NCI-H2107 (cell line): Measurements from ENCODE around the gene DERL3.

Experiments
- DNase-seq: peaks from one replicate; lab custom pipeline; 2025; lab: John Stamatoyannopoulos, UW

Gene DERL3

DNA sequence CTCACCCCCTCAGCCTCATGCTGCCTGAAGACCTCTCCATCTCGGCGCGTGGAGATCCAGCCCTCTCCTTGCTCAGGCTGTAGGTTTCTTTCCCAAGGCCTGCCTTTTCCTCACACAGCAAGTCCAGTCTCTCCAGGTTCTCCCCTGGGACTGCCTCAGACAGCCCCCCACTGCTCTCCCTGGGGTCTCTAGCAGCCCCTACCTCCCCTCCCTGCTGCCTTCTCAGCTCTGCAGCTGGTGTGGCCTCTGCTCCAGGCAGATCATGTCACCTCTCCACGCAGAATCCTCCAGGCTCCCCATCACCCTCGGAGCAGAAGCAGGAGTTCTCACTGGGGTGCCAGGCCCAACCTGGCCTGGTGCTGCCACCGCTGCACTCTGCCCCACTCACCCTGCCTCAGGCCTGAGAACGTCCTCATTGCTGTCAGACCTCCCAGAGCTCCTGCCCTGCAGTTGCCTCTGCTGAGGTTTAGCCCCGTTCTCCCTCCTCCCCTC lies 36.9 kb downstream of the DERL3 start:
- DNase-seq = no peak

GRCh38 chr22:23801238-23801821 lies 37.5 kb downstream of the DERL3 start:
- no peak for DNase-seq

GRCh38 chr22:23800297-23801237 lies 38.2 kb downstream of the DERL3 start:
- no peak for DNase-seq

- no peak for DNase-seq
Measured at GRCh38 chr22:23796461-23796860, 42.3 kb downstream of the DERL3 start.

DNA sequence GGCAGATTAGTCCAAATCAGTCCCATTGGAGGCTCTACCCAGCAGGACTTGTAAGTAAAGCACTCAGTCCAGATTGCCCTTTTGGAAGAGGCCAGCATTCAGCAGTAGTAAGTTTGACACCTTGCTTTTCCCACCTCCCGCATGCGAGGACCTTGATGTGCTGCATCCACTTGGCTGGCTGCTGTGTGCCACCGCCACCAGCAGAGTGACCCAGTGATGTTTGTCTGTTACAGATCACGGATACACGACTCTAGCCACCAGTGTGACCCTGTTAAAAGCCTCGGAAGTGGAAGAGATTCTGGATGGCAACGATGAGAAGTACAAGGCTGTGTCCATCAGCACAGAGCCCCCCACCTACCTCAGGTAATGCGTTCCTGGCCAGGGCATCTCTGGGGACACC lies 45.5 kb downstream of the DERL3 start:
- DNase-seq = no peak

DNA sequence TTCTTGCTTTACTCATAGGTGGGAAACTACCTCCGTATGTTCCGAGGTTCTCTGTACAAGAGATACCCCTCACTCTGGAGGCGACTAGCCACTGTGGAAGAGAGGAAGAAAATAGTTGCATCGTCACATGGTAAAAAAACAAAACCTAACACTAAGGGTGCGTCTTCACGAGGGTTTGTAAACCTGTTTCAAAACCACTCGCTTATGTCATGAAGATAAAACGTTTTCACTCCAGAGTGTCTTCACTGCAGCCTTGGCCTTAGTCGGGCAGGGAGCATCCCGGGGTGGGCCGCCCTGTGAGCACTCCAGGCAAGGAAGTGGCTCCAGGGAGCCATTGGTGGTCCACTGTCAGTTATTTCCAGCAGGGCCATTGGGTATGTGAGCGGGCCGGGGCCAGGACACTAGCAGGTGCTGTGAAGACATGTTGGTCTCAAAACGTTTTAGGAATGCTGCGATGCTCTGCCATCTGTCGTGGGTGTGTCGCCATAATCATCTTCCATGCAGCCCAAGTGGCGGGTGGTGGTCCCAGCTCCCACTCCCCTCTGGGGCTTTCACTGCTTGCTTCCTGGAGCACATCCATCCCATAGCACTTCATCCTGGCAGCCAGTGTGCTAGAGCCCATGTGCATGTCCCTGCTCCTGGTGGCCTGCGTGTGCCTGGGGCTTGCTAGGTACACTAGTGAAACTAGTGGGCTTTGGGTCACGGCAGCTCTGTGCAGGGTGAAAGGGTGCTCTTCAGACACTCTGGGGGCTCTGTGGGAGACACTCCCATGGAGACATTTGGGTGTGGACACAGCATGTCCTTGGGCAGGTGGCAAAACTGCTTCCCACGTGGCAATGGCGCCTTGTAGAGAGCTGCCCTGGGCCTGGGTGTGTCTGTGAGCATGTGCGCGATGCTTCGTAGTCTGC lies 46.8 kb downstream of the DERL3 start:
- DNase-seq = no peak

GRCh38 chr22:23790819-23791737 lies 47.7 kb downstream of the DERL3 start:
- DNase-seq = no peak

DNA sequence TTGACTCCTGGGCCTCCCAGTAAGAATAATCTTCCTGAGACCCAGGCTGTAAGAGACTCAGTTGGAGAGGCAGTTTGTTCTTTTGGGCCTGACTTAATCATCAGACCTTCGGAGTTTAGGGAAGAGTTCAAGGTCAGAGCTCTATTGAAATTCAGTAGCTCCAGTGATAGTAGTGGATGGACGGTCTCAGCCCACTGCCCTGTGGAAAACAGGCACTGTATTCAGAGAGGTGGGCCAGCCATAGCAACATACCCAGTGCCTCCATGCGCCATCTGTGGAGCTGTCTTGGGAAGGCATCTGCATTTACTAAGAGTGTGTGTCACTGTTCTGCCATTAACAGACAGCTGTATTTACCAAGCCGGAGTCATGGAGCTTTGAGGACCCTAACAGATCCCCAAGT lies 49.2 kb downstream of the DERL3 start:
- no peak for DNase-seq

- DNase-seq = peak; percentile 27
Measured at GRCh38 chr22:23789121-23789520, 49.7 kb downstream of the DERL3 start.

DNA sequence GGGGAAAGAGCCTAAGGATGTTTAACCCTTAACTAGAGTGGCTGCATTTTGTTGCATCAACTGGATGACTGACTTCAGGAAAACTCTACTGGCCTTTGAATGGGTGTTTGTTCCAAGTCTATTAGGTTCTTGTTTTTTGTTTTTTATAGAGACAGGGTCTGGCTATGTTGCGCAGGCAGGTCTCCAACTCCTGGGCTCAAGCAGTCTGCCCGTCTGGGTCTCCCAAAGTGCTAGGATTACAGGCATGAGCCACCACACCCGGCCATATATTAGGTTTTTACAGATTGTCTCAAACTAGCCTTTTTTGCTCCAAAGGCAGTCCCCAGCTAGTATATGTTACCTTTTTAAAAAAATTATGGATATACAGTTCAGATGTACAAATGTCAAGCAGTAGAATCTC lies 50.9 kb downstream of the DERL3 start:
- DNase-seq = no peak

DNA sequence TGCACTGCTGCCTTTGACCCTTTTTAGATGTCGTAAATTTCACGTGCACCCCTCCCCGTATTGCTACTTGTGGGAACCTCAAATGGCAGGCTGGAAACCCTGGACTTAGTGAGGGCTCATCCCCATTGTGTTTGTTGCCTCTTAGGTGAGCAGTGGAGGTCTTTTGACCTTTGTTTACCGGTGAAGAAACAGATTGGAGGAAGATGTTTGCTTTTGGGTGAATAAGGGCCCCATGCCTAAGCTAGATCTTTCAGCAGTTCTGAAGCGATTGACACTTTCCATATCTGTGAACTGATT lies 51.3 kb downstream of the DERL3 start:
- DNase-seq = no peak

DNA sequence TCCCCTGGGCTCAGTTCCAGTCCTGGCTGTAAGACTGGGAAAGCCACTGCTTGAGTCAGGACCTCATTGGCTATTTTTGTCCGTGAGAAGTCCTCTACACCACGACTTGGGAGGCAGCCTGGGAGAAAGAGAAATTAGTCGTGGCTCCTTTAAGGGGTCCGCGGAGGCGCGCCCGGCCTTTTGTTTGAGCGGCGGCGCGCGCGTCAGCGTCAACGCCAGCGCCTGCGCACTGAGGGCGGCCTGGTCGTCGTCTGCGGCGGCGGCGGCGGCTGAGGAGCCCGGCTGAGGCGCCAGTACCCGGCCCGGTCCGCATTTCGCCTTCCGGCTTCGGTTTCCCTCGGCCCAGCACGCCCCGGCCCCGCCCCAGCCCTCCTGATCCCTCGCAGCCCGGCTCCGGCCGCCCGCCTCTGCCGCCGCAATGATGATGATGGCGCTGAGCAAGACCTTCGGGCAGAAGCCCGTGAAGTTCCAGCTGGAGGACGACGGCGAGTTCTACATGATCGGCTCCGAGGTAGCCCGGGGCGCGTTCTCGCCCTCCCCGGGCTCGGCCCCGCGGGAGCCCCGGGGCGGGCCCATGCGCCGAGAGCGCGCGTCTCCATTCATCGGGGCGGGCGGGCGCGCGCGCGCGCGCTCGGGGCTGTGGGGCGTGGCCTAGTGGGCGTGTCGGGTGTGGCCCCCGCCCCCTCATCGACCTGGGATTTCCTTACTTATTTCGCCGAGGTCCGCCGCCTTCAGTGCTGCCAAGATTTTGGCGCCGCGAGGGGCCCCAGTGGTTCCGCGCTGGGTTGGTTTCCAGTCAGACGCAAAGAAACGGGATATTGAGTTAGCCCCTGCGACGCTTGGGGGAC lies 51.8 kb downstream of the DERL3 start, which contains the start of gene SMARCB1:
TSS of gene SMARCB1 (plus strand) at position 215 of the 848 bp plus-strand sequence. CDS start at position 419, 204 bp downstream.
- peak; percentile 63 for DNase-seq

- DNase-seq = no peak
Measured at GRCh38 chr22:23786261-23786710, 52.5 kb downstream of the DERL3 start.
